Caco-2 (cell line): ENCODE measurements around the gene NAXD. TPM values are rescaled to one million over a fixed set of nuclear protein-coding genes. Genes with fewer than 3 reads are reported as not detected.

Experiments
- BruUV-seq: library from RNA; stranded (reverse); fragments of 400-500 nt; replicated peaks from 2 replicates; lab custom pipeline; 2021; lab: Mats Ljungman, UMichigan
- CTCF ChIA-PET: fragments of 300-600 bp; sonication (Branson Sonifier 250); formaldehyde crosslinking; loops from one replicate; lab custom pipeline; 2022; ENCODE audit warnings: antibody characterized with exemption; lab: Charles Lee
- POLR2A ChIA-PET: fragments of 300-600 bp; sonication (Branson Sonifier 250); formaldehyde crosslinking; loops from one replicate; lab custom pipeline; 2022; ENCODE audit warnings: antibody characterized with exemption; lab: Charles Lee
- DNase-seq, 2 experiments: peaks; one replicate each; pipeline versions ENCODE4 v3.0.0 to v3.0.0-alpha.2; 2020 to 2022
- H3K27me3 ChIP-seq: replicated peaks from 2 replicates; pipeline ENCODE4 v1.6.0; 2011; ENCODE audit warnings: low read length; ENCODE audit not compliant: control insufficient read depth, insufficient read depth
- H3K36me3 ChIP-seq: 2 replicates; pipeline ENCODE4 v1.5.1; 2011; ENCODE audit warnings: low read length; ENCODE audit not compliant: control insufficient read depth, insufficient read depth
- H3K4me1 ChIP-seq: fragments of 250-450 bp; sonication (Bioruptor Pico); 2 replicates; pipeline ENCODE4 v1.5.1; 2020; ENCODE audit warnings: mild to moderate bottlenecking
- H3K4me3 ChIP-seq: 2 replicates; pipeline ENCODE4 v1.5.1; 2011; ENCODE audit warnings: low read depth, mild to moderate bottlenecking, control low read depth, low read length
- H3K9me3 ChIP-seq: fragments of 250-450 bp; sonication (Bioruptor Pico); 2 replicates; pipeline ENCODE4 v1.5.1; 2020; ENCODE audit warnings: mild to moderate bottlenecking, moderate library complexity
- H3K27ac Mint-ChIP-seq: one replicate; pipeline ENCODE4 v1.8.0; 2022; ENCODE audit warnings: mixed read lengths; ENCODE audit not compliant: unreplicated experiment
- H3K27me3 Mint-ChIP-seq: one replicate; pipeline ENCODE4 v1.8.0; 2022; ENCODE audit warnings: mixed read lengths; ENCODE audit not compliant: insufficient read depth, unreplicated experiment
- H3K36me3 Mint-ChIP-seq: one replicate; pipeline ENCODE4 v1.8.0; 2022; ENCODE audit warnings: mild to moderate bottlenecking, mixed read lengths; ENCODE audit not compliant: insufficient read depth, unreplicated experiment
- H3K4me1 Mint-ChIP-seq: one replicate; pipeline ENCODE4 v1.8.0; 2022; ENCODE audit warnings: low read depth, mixed read lengths; ENCODE audit not compliant: unreplicated experiment
- H3K4me3 Mint-ChIP-seq: one replicate; pipeline ENCODE4 v1.8.0; 2022; ENCODE audit warnings: mild to moderate bottlenecking, moderate library complexity, mixed read lengths; ENCODE audit not compliant: unreplicated experiment
- H3K9me3 Mint-ChIP-seq: one replicate; pipeline ENCODE4 v1.8.0; 2022; ENCODE audit warnings: mixed read lengths; ENCODE audit not compliant: unreplicated experiment
- intact Hi-C: fragments of 100-400 bp; cut with micrococcal nuclease; formaldehyde crosslinking; loops from one replicate; pipeline ENCODE4 v1.10.0; 2022; ENCODE audit not compliant: unreplicated experiment
- total RNA-seq: library from RNA; stranded (reverse); gene quantifications from 2 replicates; pipeline ENCODE4 v1.2.3, GENCODE V29; 2022
- TF ChIP-seq, protein P1 (sequence below), 2 experiments: fragments of 200-600 bp in 1 of 2; IDR thresholded peaks; 1 replicate in 1 of 2; 2 replicates in 1 of 2; pipeline versions ENCODE4 v1.5.1 to v1.8.0; 2011 to 2022; ENCODE audit warnings: antibody characterized with exemption in 1 of 2, control low read depth in 1 of 2, inconsistent platforms in 1 of 2, low read depth in 1 of 2, low read length in 1 of 2, mild to moderate bottlenecking in 1 of 2, moderate library complexity in 1 of 2; ENCODE audit not compliant: insufficient read depth in 1 of 2, severe bottlenecking in 1 of 2, unreplicated experiment in 1 of 2

NAXD gene
- total RNA-seq, 1 experiment from 2014 or later: 51.5 TPM

- Histone ChIP-seq H3K27me3 (no peaks in the 10 kb centered on the region; the same call in 1 of the 2 replicates), H3K4me1 (no peaks in the 10 kb centered on the region), H3K36me3 (peaks cover 7% of the 10 kb centered on the region), H3K9me3 (no peaks in the 10 kb centered on the region), H3K4me3 (no peak overlapping the region)
- BruUV-seq: no TSS peak
- Mint-ChIP-seq H3K4me1 (peaks cover 12% of the 10 kb centered on the region), H3K27ac (peak overlapping the region; percentile 1), H3K36me3 (peaks cover 51% of the 10 kb centered on the region), H3K9me3 (no peaks in the 10 kb centered on the region), H3K4me3 (no peak overlapping the region), H3K27me3 (no peaks in the 10 kb centered on the region)
- intact Hi-C loops: no loop called here
- no peak for DNase-seq
- CTCF ChIA-PET: no interaction called here
- POLR2A ChIA-PET: no interaction called here
- TF ChIP-seq, protein P1, sequence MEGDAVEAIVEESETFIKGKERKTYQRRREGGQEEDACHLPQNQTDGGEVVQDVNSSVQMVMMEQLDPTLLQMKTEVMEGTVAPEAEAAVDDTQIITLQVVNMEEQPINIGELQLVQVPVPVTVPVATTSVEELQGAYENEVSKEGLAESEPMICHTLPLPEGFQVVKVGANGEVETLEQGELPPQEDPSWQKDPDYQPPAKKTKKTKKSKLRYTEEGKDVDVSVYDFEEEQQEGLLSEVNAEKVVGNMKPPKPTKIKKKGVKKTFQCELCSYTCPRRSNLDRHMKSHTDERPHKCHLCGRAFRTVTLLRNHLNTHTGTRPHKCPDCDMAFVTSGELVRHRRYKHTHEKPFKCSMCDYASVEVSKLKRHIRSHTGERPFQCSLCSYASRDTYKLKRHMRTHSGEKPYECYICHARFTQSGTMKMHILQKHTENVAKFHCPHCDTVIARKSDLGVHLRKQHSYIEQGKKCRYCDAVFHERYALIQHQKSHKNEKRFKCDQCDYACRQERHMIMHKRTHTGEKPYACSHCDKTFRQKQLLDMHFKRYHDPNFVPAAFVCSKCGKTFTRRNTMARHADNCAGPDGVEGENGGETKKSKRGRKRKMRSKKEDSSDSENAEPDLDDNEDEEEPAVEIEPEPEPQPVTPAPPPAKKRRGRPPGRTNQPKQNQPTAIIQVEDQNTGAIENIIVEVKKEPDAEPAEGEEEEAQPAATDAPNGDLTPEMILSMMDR (IDR thresholded peaks at IDR 0.05; ENCODE audit: insufficient read depth in 1 of 2, low read depth in 1 of 2, low read length in 1 of 2, severe bottlenecking in 1 of 2, unreplicated experiment in 1 of 2): no peak
Measured at GRCh38 chr13:110625771-110626321, 10.5 kb downstream of the NAXD start.

DNA sequence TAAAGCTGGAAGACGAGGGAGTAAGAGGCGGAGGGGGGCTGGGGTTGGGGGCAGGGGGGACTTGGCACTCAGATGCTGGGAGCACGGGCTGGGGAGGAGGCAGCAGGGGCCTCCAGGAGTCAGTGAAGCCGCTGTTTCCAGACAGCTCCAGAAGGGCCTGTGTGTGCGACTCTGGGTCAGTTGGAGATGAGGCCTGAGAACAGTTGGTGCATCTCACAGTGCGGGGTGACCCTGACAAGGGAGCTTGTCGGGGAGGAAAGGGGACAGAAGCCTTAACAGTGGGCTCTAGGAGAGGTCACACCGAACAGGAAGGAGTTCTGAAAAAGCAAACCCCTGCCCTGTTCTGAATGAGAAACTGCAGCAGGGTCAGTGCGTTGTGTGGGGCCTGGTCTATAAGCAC, 11.2 kb downstream of the NAXD start:
- H3K36me3 Mint-ChIP-seq: peaks cover 58% of the 10 kb centered on the region
- no TSS peak for BruUV-seq
- peaks cover 12% of the 10 kb centered on the region for H3K4me1 Mint-ChIP-seq
- Histone ChIP-seq H3K27me3 (no peaks in the 10 kb centered on the region; the same call in 1 of the 2 replicates), H3K36me3 (peaks cover 7% of the 10 kb centered on the region), H3K4me3 (no peak overlapping the region), H3K9me3 (no peaks in the 10 kb centered on the region), H3K4me1 (no peaks in the 10 kb centered on the region)
- no peaks in the 10 kb centered on the region for H3K9me3 Mint-ChIP-seq
- H3K4me3 Mint-ChIP-seq: no peak overlapping the region
- no peak for DNase-seq
- ChIA-PET CTCF (no interaction called here), POLR2A (no interaction called here)
- intact Hi-C loops: no loop called here
- no peak overlapping the region for H3K27ac Mint-ChIP-seq
- no peaks in the 10 kb centered on the region for H3K27me3 Mint-ChIP-seq
- TF ChIP-seq, protein P1 (IDR thresholded peaks at IDR 0.05; ENCODE audit: insufficient read depth in 1 of 2, low read depth in 1 of 2, low read length in 1 of 2, severe bottlenecking in 1 of 2, unreplicated experiment in 1 of 2): no peak

GRCh38 chr13:110627351-110627750, 12.0 kb downstream of the NAXD start:
- H3K4me3 Mint-ChIP-seq: no peak overlapping the region
- POLR2A ChIA-PET: no interaction called here
- no peak for DNase-seq
- peaks cover 7% of the 10 kb centered on the region for H3K36me3 ChIP-seq
- BruUV-seq: no TSS peak
- H3K9me3 Mint-ChIP-seq: no peaks in the 10 kb centered on the region
- peaks cover 12% of the 10 kb centered on the region for H3K4me1 Mint-ChIP-seq
- H3K27me3 Mint-ChIP-seq: no peaks in the 10 kb centered on the region
- CTCF ChIA-PET: no interaction called here
- H3K36me3 Mint-ChIP-seq: peaks cover 57% of the 10 kb centered on the region
- intact Hi-C loops: no loop called here
- no peaks in the 10 kb centered on the region for H3K9me3 ChIP-seq
- no peak overlapping the region for H3K4me3 ChIP-seq
- H3K27ac Mint-ChIP-seq: no peak overlapping the region
- H3K4me1 ChIP-seq: no peaks in the 10 kb centered on the region
- TF ChIP-seq, protein P1 (IDR thresholded peaks at IDR 0.05; ENCODE audit: insufficient read depth in 1 of 2, low read depth in 1 of 2, low read length in 1 of 2, severe bottlenecking in 1 of 2, unreplicated experiment in 1 of 2): no peak
- H3K27me3 ChIP-seq: no peaks in the 10 kb centered on the region; the same call in 1 of the 2 replicates
